Cortex of kidney (tissue), 1 donor: ENCODE measurements around the gene ACSM5.
"Not testable (repeated sequence)": the region's sequence is repeated elsewhere in the genome, so short reads cannot be mapped to it uniquely, and the experiment has no call there.

ENCODE experiments used
- DNase-seq: peaks from one replicate; lab custom pipeline; 2025; lab: John Stamatoyannopoulos, UW

The ACSM5 gene

GRCh38 chr16:20453633-20454032 lies 44.3 kb downstream of the ACSM5 start:
- DNase-seq: not testable (repeated sequence)

GRCh38 chr16:20459227-20459626 lies 49.9 kb downstream of the ACSM5 start:
- not testable (repeated sequence) for DNase-seq

GRCh38 chr16:20460313-20460712 lies 51.0 kb downstream of the ACSM5 start:
- not testable (repeated sequence) for DNase-seq

- not testable (repeated sequence) for DNase-seq
Measured at GRCh38 chr16:20468954-20469353, 59.6 kb downstream of the ACSM5 start.

GRCh38 chr16:20469930-20470329 lies 60.6 kb downstream of the ACSM5 start:
- not testable (repeated sequence) for DNase-seq

GRCh38 chr16:20470732-20471131 lies 61.4 kb downstream of the ACSM5 start:
- DNase-seq: not testable (repeated sequence)

GRCh38 chr16:20477188-20477744 lies 67.9 kb downstream of the ACSM5 start:
- not testable (repeated sequence) for DNase-seq

- DNase-seq: not testable (repeated sequence)
Measured at GRCh38 chr16:20483989-20484388, 74.7 kb downstream of the ACSM5 start.

GRCh38 chr16:20484726-20485125 lies 75.4 kb downstream of the ACSM5 start:
- DNase-seq: no peak

GRCh38 chr16:20485408-20485807 lies 76.1 kb downstream of the ACSM5 start:
- no peak for DNase-seq
